Jurkat, Clone E6-1 (cell line): ENCODE results near the gene TXNL1.
"Not testable (repeated sequence)": the region's sequence is repeated elsewhere in the genome, so short reads cannot be mapped to it uniquely, and the experiment has no call there.

Experiments
- DNase-seq: peaks from one replicate; pipeline ENCODE4 v3.0.0-alpha.2; 2011; ENCODE audit warnings: low read depth, low spot score
- H3K4me3 ChIP-seq: 2 replicates; pipeline ENCODE4 v1.5.1; 2011; ENCODE audit warnings: mild to moderate bottlenecking, low read length, control low read depth, moderate library complexity

TXNL1 gene

GRCh38 chr18:56576826-56577573 lies 61.4 kb downstream of the TXNL1 start:
- DNase-seq = no peak
- H3K4me3 ChIP-seq = no peak overlapping the region

GRCh38 chr18:56575819-56576663 lies 62.4 kb downstream of the TXNL1 start:
- no peak overlapping the region for H3K4me3 ChIP-seq
- DNase-seq = peak; percentile 41

GRCh38 chr18:56574861-56575260 lies 63.5 kb downstream of the TXNL1 start:
- no peak overlapping the region for H3K4me3 ChIP-seq
- no peak for DNase-seq

GRCh38 chr18:56572267-56572666 lies 66.1 kb downstream of the TXNL1 start:
- DNase-seq, H3K4me3 ChIP-seq: not testable (repeated sequence)

- no peak for DNase-seq
- H3K4me3 ChIP-seq = no peak overlapping the region
Observed at GRCh38 chr18:56570978-56571377, 67.4 kb downstream of the TXNL1 start.

- H3K4me3 ChIP-seq = no peak overlapping the region
- DNase-seq = no peak
Observed at GRCh38 chr18:56569416-56569815, 69.0 kb downstream of the TXNL1 start.

- DNase-seq = no peak
- no peak overlapping the region for H3K4me3 ChIP-seq
Observed at GRCh38 chr18:56568986-56569385, 69.4 kb downstream of the TXNL1 start.

- DNase-seq = no peak
- no peak overlapping the region for H3K4me3 ChIP-seq
Observed at GRCh38 chr18:56565551-56566345, 72.6 kb downstream of the TXNL1 start.

- no peak for DNase-seq
- H3K4me3 ChIP-seq = no peak overlapping the region
Observed at GRCh38 chr18:56565046-56565445, 73.3 kb downstream of the TXNL1 start.

GRCh38 chr18:56563568-56563967 lies 74.8 kb downstream of the TXNL1 start:
- peak; percentile 16 for DNase-seq
- no peak overlapping the region for H3K4me3 ChIP-seq

GRCh38 chr18:56562479-56562878 lies 75.9 kb downstream of the TXNL1 start:
- no peak overlapping the region for H3K4me3 ChIP-seq
- no peak for DNase-seq

GRCh38 chr18:56560992-56561391 lies 77.4 kb downstream of the TXNL1 start:
- no peak for DNase-seq
- no peak overlapping the region for H3K4me3 ChIP-seq

- no peak overlapping the region for H3K4me3 ChIP-seq
Observed at GRCh38 chr18:56559044-56559443, 79.3 kb downstream of the TXNL1 start.

GRCh38 chr18:56556907-56557306 lies 81.5 kb downstream of the TXNL1 start:
- H3K4me3 ChIP-seq = no peak overlapping the region
- DNase-seq = no peak

More at GRCh38 chr18:56559044-56559443, 79.3 kb downstream of the TXNL1 start:
- DNase-seq = no peak

- DNase-seq = no peak
- H3K4me3 ChIP-seq = no peak overlapping the region
Observed at GRCh38 chr18:56550121-56550520, 88.3 kb downstream of the TXNL1 start.
